GM12878 (cell line): ENCODE data around the gene NRM. TPM values are rescaled to one million over a fixed set of nuclear protein-coding genes. Genes with fewer than 3 reads are reported as not detected.

ENCODE experiments used
- DPF2 ChIP-seq: fragments of 450-650 bp; IDR thresholded peaks from 2 replicates; pipeline ENCODE4 v1.6.1; 2017; ENCODE audit warnings: mild to moderate bottlenecking
- EGR1 ChIP-seq, 2 experiments: IDR thresholded peaks; 1 replicate in 1 of 2; 2 replicates in 1 of 2; pipeline ENCODE4 v1.6.1; 2011 to 2012; ENCODE audit warnings: low read depth in 2 of 2, low read length in 2 of 2, borderline replicate concordance in 1 of 2, mild to moderate bottlenecking in 1 of 2, moderate library complexity in 1 of 2
- POLR2AphosphoS5 ChIP-seq: IDR thresholded peaks from 2 replicates; pipeline ENCODE4 v1.6.1; 2011; ENCODE audit warnings: mild to moderate bottlenecking, low read length, inconsistent platforms
- RAD21 ChIP-seq: IDR thresholded peaks from 2 replicates; pipeline ENCODE4 v1.6.1; 2011; ENCODE audit warnings: mild to moderate bottlenecking, low read depth, low read length, moderate library complexity; ENCODE audit not compliant: insufficient read depth
- SMARCA5 ChIP-seq: fragments of 450-650 bp; IDR thresholded peaks from 2 replicates; pipeline ENCODE4 v1.6.1; 2017; ENCODE audit warnings: mild to moderate bottlenecking
- ZNF217 ChIP-seq: fragments of 450-650 bp; IDR thresholded peaks from 2 replicates; pipeline ENCODE4 v1.6.1; 2017; ENCODE audit warnings: antibody characterized with exemption, mild to moderate bottlenecking
- polyA plus RNA-seq, 11 experiments: library from polyadenylated mRNA; depleted of rRNA in 4 of 11; unstranded in 6 of 11; stranded (reverse) in 5 of 11; fragments of >200 nt; fragmentation: Nextera tagmentation in 4 of 11; fragmentation: Illumina TruSeq in 1 of 11; extraction: Ambion mirVana in 4 of 11; extraction: Trizol in 1 of 11; gene quantifications; 1 replicate in 1 of 11; 2 replicates in 10 of 11; pipeline versions ENCODE4 v1.2.1 to v1.2.3, GENCODE V29; 2011 to 2016; ENCODE audit warnings: inconsistent platforms in 2 of 11, missing spikeins in 2 of 11, low read depth in 1 of 11
- total RNA-seq, 4 experiments: library from RNA; depleted of rRNA in 3 of 4; stranded (reverse); fragments of >200 nt in 3 of 4; fragmentation: Illumina TruSeq in 1 of 4; extraction: Trizol in 1 of 4; gene quantifications; 2 replicates each; pipeline versions ENCODE4 v1.2.1 to v1.2.3, GENCODE V29; 2013 to 2021
- TF ChIP-seq, protein P1 (sequence below): IDR thresholded peaks from 2 replicates; pipeline ENCODE4 v1.6.1; 2011; ENCODE audit warnings: mild to moderate bottlenecking, low read depth, low read length, moderate library complexity; ENCODE audit not compliant: insufficient replicate concordance
- TF ChIP-seq, protein P2 (sequence below): IDR thresholded peaks from 2 replicates; pipeline ENCODE4 v1.6.1; 2011; ENCODE audit warnings: low read depth, mild to moderate bottlenecking, low read length, moderate library complexity, borderline replicate concordance; ENCODE audit errors: extremely low read depth
- TF ChIP-seq, protein P3 (sequence below): fragments of 450-650 bp; IDR thresholded peaks from 2 replicates; pipeline ENCODE4 v1.6.1; 2016; ENCODE audit warnings: mild to moderate bottlenecking, moderate library complexity, borderline replicate concordance
- TF ChIP-seq, protein P4 (sequence below): IDR thresholded peaks from 2 replicates; pipeline ENCODE4 v1.6.1; 2012; ENCODE audit warnings: low read depth, low read length, improper control_type of control experiment
- TF ChIP-seq, protein P5 (sequence below): fragments of 450-650 bp; IDR thresholded peaks from 2 replicates; pipeline ENCODE4 v1.6.1; 2017; ENCODE audit warnings: antibody characterized with exemption, mild to moderate bottlenecking, moderate library complexity
- TF ChIP-seq, protein P6 (sequence below): fragments of 450-650 bp; IDR thresholded peaks from 2 replicates; pipeline ENCODE4 v1.6.1; 2017; ENCODE audit warnings: mild to moderate bottlenecking, low read depth, inconsistent platforms; ENCODE audit not compliant: poor library complexity, severe bottlenecking
- TF ChIP-seq, protein P7 (sequence below): fragments of 450-650 bp; IDR thresholded peaks from 2 replicates; pipeline ENCODE4 v1.6.1; 2017; ENCODE audit warnings: low read depth, mild to moderate bottlenecking, moderate library complexity

The NRM gene
- total and polyA plus RNA-seq, 10 of the 15 experiments (the other 5 are each of a cell fraction or from before 2014, with no cell fraction given) = 15.4 to 46.7 (median 29.0) TPM

DNA sequence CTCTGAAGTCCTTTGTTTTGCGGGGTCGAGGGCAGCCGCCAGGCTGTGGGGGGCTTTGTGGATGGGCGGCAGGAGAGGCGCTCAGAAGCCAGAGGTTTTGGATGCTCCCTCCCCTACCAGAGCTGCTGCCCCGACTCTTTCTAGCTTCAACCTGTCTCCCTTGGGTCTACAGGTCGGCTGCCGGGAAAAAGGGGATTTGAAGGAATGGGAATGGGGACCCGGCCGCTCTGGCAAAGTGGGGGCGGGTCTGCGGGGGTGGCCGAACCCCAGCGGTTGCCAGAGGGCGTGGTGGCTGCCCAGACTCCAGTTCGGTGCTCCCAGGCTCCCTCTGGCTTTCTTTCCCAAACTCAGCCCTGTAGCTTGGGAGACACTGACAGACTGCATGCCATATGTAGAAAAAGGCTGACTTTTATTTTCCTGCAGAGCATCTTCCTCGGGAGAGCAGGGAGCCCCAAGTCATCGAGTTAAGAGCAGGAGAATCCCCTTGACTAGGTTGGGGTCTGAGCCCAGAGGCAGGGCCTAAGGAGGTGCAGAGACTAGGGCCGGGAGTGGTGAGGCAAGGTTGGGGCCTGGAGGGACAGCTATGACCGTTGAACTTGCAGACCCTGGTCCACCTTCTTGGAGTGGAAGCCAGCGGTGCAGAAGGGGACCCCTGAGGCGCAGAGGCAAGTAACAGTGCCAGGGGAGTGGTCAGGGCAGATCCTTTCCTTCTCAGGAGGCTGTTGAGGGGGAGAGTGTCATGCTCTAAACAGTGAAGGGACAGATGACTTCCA is 2.9 kb downstream of the NRM start (continued):
- no peak for TF ChIP-seq ZNF217
- TF ChIP-seq, protein P1, sequence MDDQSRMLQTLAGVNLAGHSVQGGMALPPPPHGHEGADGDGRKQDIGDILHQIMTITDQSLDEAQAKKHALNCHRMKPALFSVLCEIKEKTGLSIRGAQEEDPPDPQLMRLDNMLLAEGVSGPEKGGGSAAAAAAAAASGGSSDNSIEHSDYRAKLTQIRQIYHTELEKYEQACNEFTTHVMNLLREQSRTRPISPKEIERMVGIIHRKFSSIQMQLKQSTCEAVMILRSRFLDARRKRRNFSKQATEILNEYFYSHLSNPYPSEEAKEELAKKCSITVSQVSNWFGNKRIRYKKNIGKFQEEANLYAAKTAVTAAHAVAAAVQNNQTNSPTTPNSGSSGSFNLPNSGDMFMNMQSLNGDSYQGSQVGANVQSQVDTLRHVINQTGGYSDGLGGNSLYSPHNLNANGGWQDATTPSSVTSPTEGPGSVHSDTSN = no peak
- TF ChIP-seq RAD21 = no peak
- peak; percentile 61 for TF ChIP-seq SMARCA5
- TF ChIP-seq, protein P2, sequence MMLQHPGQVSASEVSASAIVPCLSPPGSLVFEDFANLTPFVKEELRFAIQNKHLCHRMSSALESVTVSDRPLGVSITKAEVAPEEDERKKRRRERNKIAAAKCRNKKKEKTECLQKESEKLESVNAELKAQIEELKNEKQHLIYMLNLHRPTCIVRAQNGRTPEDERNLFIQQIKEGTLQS = no peak
- TF ChIP-seq DPF2 = peak; percentile 10; the same call in 1 of the 2 replicates
- TF ChIP-seq EGR1 (IDR thresholded peaks at IDR 0.05; ENCODE audit: borderline replicate concordance in 1 of 2, low read depth in 2 of 2, low read length in 2 of 2) = peak in 1 of 2 experiments; percentile 36; a peak in 1 of 3 replicates
- TF ChIP-seq, protein P3, sequence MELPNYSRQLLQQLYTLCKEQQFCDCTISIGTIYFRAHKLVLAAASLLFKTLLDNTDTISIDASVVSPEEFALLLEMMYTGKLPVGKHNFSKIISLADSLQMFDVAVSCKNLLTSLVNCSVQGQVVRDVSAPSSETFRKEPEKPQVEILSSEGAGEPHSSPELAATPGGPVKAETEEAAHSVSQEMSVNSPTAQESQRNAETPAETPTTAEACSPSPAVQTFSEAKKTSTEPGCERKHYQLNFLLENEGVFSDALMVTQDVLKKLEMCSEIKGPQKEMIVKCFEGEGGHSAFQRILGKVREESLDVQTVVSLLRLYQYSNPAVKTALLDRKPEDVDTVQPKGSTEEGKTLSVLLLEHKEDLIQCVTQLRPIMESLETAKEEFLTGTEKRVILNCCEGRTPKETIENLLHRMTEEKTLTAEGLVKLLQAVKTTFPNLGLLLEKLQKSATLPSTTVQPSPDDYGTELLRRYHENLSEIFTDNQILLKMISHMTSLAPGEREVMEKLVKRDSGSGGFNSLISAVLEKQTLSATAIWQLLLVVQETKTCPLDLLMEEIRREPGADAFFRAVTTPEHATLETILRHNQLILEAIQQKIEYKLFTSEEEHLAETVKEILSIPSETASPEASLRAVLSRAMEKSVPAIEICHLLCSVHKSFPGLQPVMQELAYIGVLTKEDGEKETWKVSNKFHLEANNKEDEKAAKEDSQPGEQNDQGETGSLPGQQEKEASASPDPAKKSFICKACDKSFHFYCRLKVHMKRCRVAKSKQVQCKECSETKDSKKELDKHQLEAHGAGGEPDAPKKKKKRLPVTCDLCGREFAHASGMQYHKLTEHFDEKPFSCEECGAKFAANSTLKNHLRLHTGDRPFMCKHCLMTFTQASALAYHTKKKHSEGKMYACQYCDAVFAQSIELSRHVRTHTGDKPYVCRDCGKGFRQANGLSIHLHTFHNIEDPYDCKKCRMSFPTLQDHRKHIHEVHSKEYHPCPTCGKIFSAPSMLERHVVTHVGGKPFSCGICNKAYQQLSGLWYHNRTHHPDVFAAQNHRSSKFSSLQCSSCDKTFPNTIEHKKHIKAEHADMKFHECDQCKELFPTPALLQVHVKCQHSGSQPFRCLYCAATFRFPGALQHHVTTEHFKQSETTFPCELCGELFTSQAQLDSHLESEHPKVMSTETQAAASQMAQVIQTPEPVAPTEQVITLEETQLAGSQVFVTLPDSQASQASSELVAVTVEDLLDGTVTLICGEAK = no peak
- TF ChIP-seq, protein P4, sequence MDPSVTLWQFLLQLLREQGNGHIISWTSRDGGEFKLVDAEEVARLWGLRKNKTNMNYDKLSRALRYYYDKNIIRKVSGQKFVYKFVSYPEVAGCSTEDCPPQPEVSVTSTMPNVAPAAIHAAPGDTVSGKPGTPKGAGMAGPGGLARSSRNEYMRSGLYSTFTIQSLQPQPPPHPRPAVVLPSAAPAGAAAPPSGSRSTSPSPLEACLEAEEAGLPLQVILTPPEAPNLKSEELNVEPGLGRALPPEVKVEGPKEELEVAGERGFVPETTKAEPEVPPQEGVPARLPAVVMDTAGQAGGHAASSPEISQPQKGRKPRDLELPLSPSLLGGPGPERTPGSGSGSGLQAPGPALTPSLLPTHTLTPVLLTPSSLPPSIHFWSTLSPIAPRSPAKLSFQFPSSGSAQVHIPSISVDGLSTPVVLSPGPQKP = no peak
- TF ChIP-seq, protein P5, sequence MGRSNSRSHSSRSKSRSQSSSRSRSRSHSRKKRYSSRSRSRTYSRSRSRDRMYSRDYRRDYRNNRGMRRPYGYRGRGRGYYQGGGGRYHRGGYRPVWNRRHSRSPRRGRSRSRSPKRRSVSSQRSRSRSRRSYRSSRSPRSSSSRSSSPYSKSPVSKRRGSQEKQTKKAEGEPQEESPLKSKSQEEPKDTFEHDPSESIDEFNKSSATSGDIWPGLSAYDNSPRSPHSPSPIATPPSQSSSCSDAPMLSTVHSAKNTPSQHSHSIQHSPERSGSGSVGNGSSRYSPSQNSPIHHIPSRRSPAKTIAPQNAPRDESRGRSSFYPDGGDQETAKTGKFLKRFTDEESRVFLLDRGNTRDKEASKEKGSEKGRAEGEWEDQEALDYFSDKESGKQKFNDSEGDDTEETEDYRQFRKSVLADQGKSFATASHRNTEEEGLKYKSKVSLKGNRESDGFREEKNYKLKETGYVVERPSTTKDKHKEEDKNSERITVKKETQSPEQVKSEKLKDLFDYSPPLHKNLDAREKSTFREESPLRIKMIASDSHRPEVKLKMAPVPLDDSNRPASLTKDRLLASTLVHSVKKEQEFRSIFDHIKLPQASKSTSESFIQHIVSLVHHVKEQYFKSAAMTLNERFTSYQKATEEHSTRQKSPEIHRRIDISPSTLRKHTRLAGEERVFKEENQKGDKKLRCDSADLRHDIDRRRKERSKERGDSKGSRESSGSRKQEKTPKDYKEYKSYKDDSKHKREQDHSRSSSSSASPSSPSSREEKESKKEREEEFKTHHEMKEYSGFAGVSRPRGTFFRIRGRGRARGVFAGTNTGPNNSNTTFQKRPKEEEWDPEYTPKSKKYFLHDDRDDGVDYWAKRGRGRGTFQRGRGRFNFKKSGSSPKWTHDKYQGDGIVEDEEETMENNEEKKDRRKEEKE = no peak
- TF ChIP-seq, protein P6, sequence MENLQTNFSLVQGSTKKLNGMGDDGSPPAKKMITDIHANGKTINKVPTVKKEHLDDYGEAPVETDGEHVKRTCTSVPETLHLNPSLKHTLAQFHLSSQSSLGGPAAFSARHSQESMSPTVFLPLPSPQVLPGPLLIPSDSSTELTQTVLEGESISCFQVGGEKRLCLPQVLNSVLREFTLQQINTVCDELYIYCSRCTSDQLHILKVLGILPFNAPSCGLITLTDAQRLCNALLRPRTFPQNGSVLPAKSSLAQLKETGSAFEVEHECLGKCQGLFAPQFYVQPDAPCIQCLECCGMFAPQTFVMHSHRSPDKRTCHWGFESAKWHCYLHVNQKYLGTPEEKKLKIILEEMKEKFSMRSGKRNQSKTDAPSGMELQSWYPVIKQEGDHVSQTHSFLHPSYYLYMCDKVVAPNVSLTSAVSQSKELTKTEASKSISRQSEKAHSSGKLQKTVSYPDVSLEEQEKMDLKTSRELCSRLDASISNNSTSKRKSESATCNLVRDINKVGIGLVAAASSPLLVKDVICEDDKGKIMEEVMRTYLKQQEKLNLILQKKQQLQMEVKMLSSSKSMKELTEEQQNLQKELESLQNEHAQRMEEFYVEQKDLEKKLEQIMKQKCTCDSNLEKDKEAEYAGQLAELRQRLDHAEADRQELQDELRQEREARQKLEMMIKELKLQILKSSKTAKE = no peak
- TF ChIP-seq, protein P7, sequence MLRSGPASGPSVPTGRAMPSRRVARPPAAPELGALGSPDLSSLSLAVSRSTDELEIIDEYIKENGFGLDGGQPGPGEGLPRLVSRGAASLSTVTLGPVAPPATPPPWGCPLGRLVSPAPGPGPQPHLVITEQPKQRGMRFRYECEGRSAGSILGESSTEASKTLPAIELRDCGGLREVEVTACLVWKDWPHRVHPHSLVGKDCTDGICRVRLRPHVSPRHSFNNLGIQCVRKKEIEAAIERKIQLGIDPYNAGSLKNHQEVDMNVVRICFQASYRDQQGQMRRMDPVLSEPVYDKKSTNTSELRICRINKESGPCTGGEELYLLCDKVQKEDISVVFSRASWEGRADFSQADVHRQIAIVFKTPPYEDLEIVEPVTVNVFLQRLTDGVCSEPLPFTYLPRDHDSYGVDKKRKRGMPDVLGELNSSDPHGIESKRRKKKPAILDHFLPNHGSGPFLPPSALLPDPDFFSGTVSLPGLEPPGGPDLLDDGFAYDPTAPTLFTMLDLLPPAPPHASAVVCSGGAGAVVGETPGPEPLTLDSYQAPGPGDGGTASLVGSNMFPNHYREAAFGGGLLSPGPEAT = no peak
- peak; percentile 35 for TF ChIP-seq POLR2AphosphoS5
